WTC11 (cell line): ENCODE data around the gene SLC17A9. TPM values are rescaled to one million over a fixed set of nuclear protein-coding genes. Genes with fewer than 3 reads are reported as not detected.
"Not testable (repeated sequence)": the region's sequence is repeated elsewhere in the genome, so short reads cannot be mapped to it uniquely, and the experiment has no call there.

ENCODE experiments used
- ATAC-seq: fragments of 200-7000 bp; cut with Tn5 transposase; 2 replicates; pipeline ENCODE4 v1.10.0; 2021; ENCODE audit warnings: mild to moderate bottlenecking, moderate library complexity
- CTCF ChIA-PET: fragments of 300-600 bp; sonication (Branson Sonifier 250); formaldehyde crosslinking; loops from one replicate; lab custom pipeline; 2021; ENCODE audit warnings: antibody characterized with exemption; lab: Charles Lee
- POLR2A ChIA-PET: fragments of 350-600 bp; sonication (Branson Sonifier 250); formaldehyde crosslinking; loops from one replicate; lab custom pipeline; 2021; ENCODE audit warnings: antibody characterized with exemption; lab: Charles Lee
- DNase-seq: peaks from one replicate; pipeline ENCODE4 v3.0.0; 2021; ENCODE audit warnings: low spot score
- H3K27ac Mint-ChIP-seq: 2 replicates; pipeline ENCODE4 v1.8.0; 2021; ENCODE audit warnings: mixed read lengths
- H3K27me3 Mint-ChIP-seq: 2 replicates; pipeline ENCODE4 v1.8.0; 2021; ENCODE audit warnings: low read depth, mild to moderate bottlenecking, moderate library complexity, mixed read lengths
- H3K36me3 Mint-ChIP-seq: 2 replicates; pipeline ENCODE4 v1.8.0; 2021; ENCODE audit warnings: mixed read lengths
- H3K4me1 Mint-ChIP-seq: 2 replicates; pipeline ENCODE4 v1.8.0; 2022; ENCODE audit warnings: mixed read lengths
- H3K4me3 Mint-ChIP-seq: 2 replicates; pipeline ENCODE4 v1.8.0; 2021; ENCODE audit warnings: mild to moderate bottlenecking, moderate library complexity, mixed read lengths
- H3K9me3 Mint-ChIP-seq: 2 replicates; pipeline ENCODE4 v1.8.0; 2021; ENCODE audit warnings: mixed read lengths
- ATF3 ChIP-seq: sonication (generic); formaldehyde crosslinking; conservative IDR thresholded peaks from 2 replicates; pipeline ENCODE4 v1.8.1; 2022; ENCODE audit warnings: mild to moderate bottlenecking, missing genetic modification reagents
- ATF6 ChIP-seq: sonication (generic); formaldehyde crosslinking; IDR thresholded peaks from 2 replicates; pipeline ENCODE4 v1.8.1; 2023; ENCODE audit warnings: mild to moderate bottlenecking, missing genetic modification reagents
- CREM ChIP-seq: sonication (generic); formaldehyde crosslinking; IDR thresholded peaks from 2 replicates; pipeline ENCODE4 v1.8.1; 2022; ENCODE audit warnings: mild to moderate bottlenecking, missing genetic modification reagents, moderate library complexity
- ELF4 ChIP-seq: sonication (generic); formaldehyde crosslinking; IDR thresholded peaks from 2 replicates; pipeline ENCODE4 v1.8.1; 2022; ENCODE audit warnings: low read depth, mild to moderate bottlenecking, moderate library complexity, missing genetic modification reagents
- ESRRA ChIP-seq: sonication (generic); formaldehyde crosslinking; IDR thresholded peaks from 2 replicates; pipeline ENCODE4 v1.8.1; 2022; ENCODE audit warnings: mild to moderate bottlenecking, missing genetic modification reagents, borderline replicate concordance
- FOXP4 ChIP-seq: sonication (generic); formaldehyde crosslinking; IDR thresholded peaks from 2 replicates; pipeline ENCODE4 v1.8.0; 2022; ENCODE audit warnings: mild to moderate bottlenecking, missing genetic modification reagents
- GABPB1 ChIP-seq: sonication (generic); formaldehyde crosslinking; IDR thresholded peaks from 2 replicates; pipeline ENCODE4 v1.8.1; 2023; ENCODE audit warnings: mild to moderate bottlenecking, missing genetic modification reagents
- GTF2I ChIP-seq: fragments of 250-450 bp; sonication (Bioruptor Pico); conservative IDR thresholded peaks from 2 replicates; pipeline ENCODE4 v1.4.0; 2021; ENCODE audit warnings: mild to moderate bottlenecking
- HMGA2 ChIP-seq: fragments of 250-450 bp; sonication (Bioruptor Pico); IDR thresholded peaks from 2 replicates; pipeline ENCODE4 v1.4.0; 2021; ENCODE audit warnings: mild to moderate bottlenecking, moderate library complexity
- HMGXB4 ChIP-seq: sonication (generic); formaldehyde crosslinking; IDR thresholded peaks from 2 replicates; pipeline ENCODE4 v1.8.1; 2023; ENCODE audit warnings: mild to moderate bottlenecking, moderate library complexity, missing genetic modification reagents
- IRF2 ChIP-seq: sonication (generic); formaldehyde crosslinking; IDR thresholded peaks from 2 replicates; pipeline ENCODE4 v1.8.0; 2022; ENCODE audit warnings: low read depth, missing genetic modification reagents, borderline replicate concordance
- JAZF1 ChIP-seq: fragments of 250-450 bp; sonication (Bioruptor Pico); IDR thresholded peaks from 2 replicates; pipeline ENCODE4 v1.9.0; 2021; ENCODE audit warnings: moderate library complexity, mild to moderate bottlenecking, inconsistent platforms
- KAT7 ChIP-seq: sonication (generic); formaldehyde crosslinking; IDR thresholded peaks from 2 replicates; pipeline ENCODE4 v1.8.1; 2023; ENCODE audit warnings: missing genetic modification reagents, mild to moderate bottlenecking, borderline replicate concordance
- MXD4 ChIP-seq: fragments of 250-450 bp; sonication (Bioruptor Pico); IDR thresholded peaks from 2 replicates; pipeline ENCODE4 v1.8.0; 2021; ENCODE audit warnings: mild to moderate bottlenecking, moderate library complexity, borderline replicate concordance
- NFATC4 ChIP-seq: fragments of 250-450 bp; sonication (Bioruptor Pico); IDR thresholded peaks from 2 replicates; pipeline ENCODE4 v1.9.0; 2021; ENCODE audit warnings: mild to moderate bottlenecking
- NR2C2 ChIP-seq: sonication (generic); formaldehyde crosslinking; IDR thresholded peaks from 2 replicates; pipeline ENCODE4 v1.8.0; 2022; ENCODE audit warnings: mild to moderate bottlenecking, missing genetic modification reagents
- SOX15 ChIP-seq: fragments of 250-450 bp; sonication (Bioruptor Pico); IDR thresholded peaks from 2 replicates; pipeline ENCODE4 v1.9.0; 2021; ENCODE audit warnings: mild to moderate bottlenecking
- TP53 ChIP-seq: sonication (generic); formaldehyde crosslinking; IDR thresholded peaks from 2 replicates; pipeline ENCODE4 v1.8.1; 2023; ENCODE audit warnings: mild to moderate bottlenecking, missing genetic modification reagents
- ZNF121 ChIP-seq: sonication (generic); formaldehyde crosslinking; IDR thresholded peaks from 2 replicates; pipeline ENCODE4 v1.8.0; 2023; ENCODE audit warnings: missing genetic modification reagents
- ZNF232 ChIP-seq: sonication (generic); formaldehyde crosslinking; IDR thresholded peaks from 2 replicates; pipeline ENCODE4 v1.8.0; 2022; ENCODE audit warnings: mild to moderate bottlenecking, missing genetic modification reagents
- ZSCAN18 ChIP-seq: fragments of 250-450 bp; sonication (Bioruptor Pico); IDR thresholded peaks from 2 replicates; pipeline ENCODE4 v2.1.2; 2022; ENCODE audit warnings: mild to moderate bottlenecking, moderate library complexity
- total RNA-seq: library from RNA; stranded (reverse); gene quantifications from 3 replicates; pipeline ENCODE4 v1.2.3, GENCODE V29; 2021

Gene SLC17A9
- total RNA-seq, 1 experiment from 2014 or later = 41.7 TPM

- CTCF ChIA-PET = interaction anchor here (1.1 kb wide), 1 partner anchor 13 kb away, joined by 4 read pairs; no protein-coding TSS in a partner anchor
- H3K36me3 Mint-ChIP-seq = no peaks in the 10 kb centered on the region
These were observed 30.0 kb upstream of the SLC17A9 start for GRCh38 chr20:62922451-62922921.

GRCh38 chr20:62923059-62923668 is 29.3 kb upstream of the SLC17A9 start:
- ATAC-seq, H3K36me3 Mint-ChIP-seq, CTCF ChIA-PET, H3K9me3 Mint-ChIP-seq, DNase-seq, H3K27me3 Mint-ChIP-seq, H3K4me3 Mint-ChIP-seq: not testable (repeated sequence)
- Mint-ChIP-seq H3K4me1 (peaks cover 72% of the 10 kb centered on the region), H3K27ac (peak overlapping the region; percentile 59; the same call in 1 of the 2 replicates)
- POLR2A ChIA-PET = interaction anchor here (6.2 kb wide), 1 partner anchor 13 kb away, joined by 53 read pairs; the partner anchor contains the start of gene GID8

More at GRCh38 chr20:62922451-62922921, 30.0 kb upstream of the SLC17A9 start:
- Mint-ChIP-seq H3K9me3 (no peaks in the 10 kb centered on the region), H3K4me3 (peak overlapping the region; percentile 1; the same call in 1 of the 2 replicates)
- TF ChIP-seq KAT7 (CRISPR knock-in tag) = no peak
- peak; percentile 80; the same call in 1 of the 2 replicates for TF ChIP-seq ESRRA (CRISPR knock-in tag)
- TF ChIP-seq, all 79 proteins: peak for 1
- DNase-seq = no peak
- Mint-ChIP-seq H3K4me1 (peaks cover 72% of the 10 kb centered on the region), H3K27me3 (no peaks in the 10 kb centered on the region; the same call in 1 of the 2 replicates), H3K27ac (peak overlapping the region; percentile 59)
- POLR2A ChIA-PET = no interaction called here
- ATAC-seq = no peak

- Mint-ChIP-seq H3K27ac (peak overlapping the region; percentile 96), H3K27me3 (no peaks in the 10 kb centered on the region; the same call in 1 of the 2 replicates), H3K4me1 (peaks cover 69% of the 10 kb centered on the region), H3K9me3 (no peaks in the 10 kb centered on the region), H3K4me3 (peak overlapping the region; percentile 95), H3K36me3 (no peaks in the 10 kb centered on the region)
- ChIA-PET POLR2A (interaction anchor here (0.9 to 6.2 kb wide), 2 partner anchors 9 to 13 kb away, joined by 3 to 53 read pairs; partner anchors contain the start of gene GID8), CTCF (interaction anchor here (2.2 kb wide), 1 partner anchor 16 kb away, joined by 10 read pairs; no protein-coding TSS in a partner anchor)
- no peak for TF ChIP-seq ZSCAN18 (CRISPR knock-in tag)
- TF ChIP-seq GABPB1 (CRISPR knock-in tag) = no peak
- TF ChIP-seq MXD4 (CRISPR knock-in tag) = no peak
- TF ChIP-seq NFATC4 = no peak
- TF ChIP-seq ATF6 (CRISPR knock-in tag) = no peak
- no peak for TF ChIP-seq JAZF1 (CRISPR knock-in tag)
- TF ChIP-seq ATF3 (CRISPR knock-in tag) = no peak
- no peak for TF ChIP-seq HMGXB4
- no peak for TF ChIP-seq NR2C2 (CRISPR knock-in tag)
- TF ChIP-seq TP53 = no peak
- TF ChIP-seq ZNF121 (CRISPR knock-in tag) = no peak
- TF ChIP-seq IRF2 (CRISPR knock-in tag) = no peak
- no peak for TF ChIP-seq SOX15 (CRISPR knock-in tag)
- TF ChIP-seq ELF4 (CRISPR knock-in tag) = no peak
- no peak for TF ChIP-seq ZNF232
- no peak for TF ChIP-seq CREM (CRISPR knock-in tag)
- TF ChIP-seq HMGA2 = no peak
- TF ChIP-seq FOXP4 (CRISPR knock-in tag) = no peak
- no peak for TF ChIP-seq GTF2I (CRISPR knock-in tag)
- ATAC-seq (no peak), DNase-seq (no peak)
These were observed 28.7 kb upstream of the SLC17A9 start for GRCh38 chr20:62923669-62924441.
